CD4-positive, alpha-beta T cell treated with Interleukin-6 for 4 hours (primary cell): ENCODE results near the gene ARHGAP29.
"Not testable (repeated sequence)": the region's sequence is repeated elsewhere in the genome, so short reads cannot be mapped to it uniquely, and the experiment has no call there.

Source experiments
- DNase-seq: peaks from one replicate; pipeline ENCODE4 v3.0.0-alpha.2; 2020; ENCODE audit warnings: mixed read lengths

The ARHGAP29 gene

GRCh38 chr1:94164121-94164520, 73.3 kb downstream of the ARHGAP29 start:
- not testable (repeated sequence) for DNase-seq

- DNase-seq: not testable (repeated sequence)
These were observed 74.1 kb downstream of the ARHGAP29 start for GRCh38 chr1:94163249-94163648.

GRCh38 chr1:94160811-94161210, 76.6 kb downstream of the ARHGAP29 start:
- no peak for DNase-seq

- DNase-seq: no peak
These were observed 81.2 kb downstream of the ARHGAP29 start for GRCh38 chr1:94156096-94156625.

GRCh38 chr1:94154989-94155388, 82.4 kb downstream of the ARHGAP29 start:
- no peak for DNase-seq

- no peak for DNase-seq
These were observed 84.3 kb downstream of the ARHGAP29 start for GRCh38 chr1:94153133-94153532.

- not testable (repeated sequence) for DNase-seq
These were observed 88.2 kb downstream of the ARHGAP29 start for GRCh38 chr1:94149166-94149565.

GRCh38 chr1:94146273-94146672, 91.1 kb downstream of the ARHGAP29 start:
- no peak for DNase-seq

GRCh38 chr1:94144836-94145235, 92.5 kb downstream of the ARHGAP29 start:
- no peak for DNase-seq

GRCh38 chr1:94143809-94144176, 93.6 kb downstream of the ARHGAP29 start:
- no peak for DNase-seq

GRCh38 chr1:94143173-94143808, 94.1 kb downstream of the ARHGAP29 start:
- no peak for DNase-seq

- DNase-seq: no peak
These were observed 94.8 kb downstream of the ARHGAP29 start for GRCh38 chr1:94142583-94142982.

GRCh38 chr1:94142022-94142421, 95.4 kb downstream of the ARHGAP29 start:
- DNase-seq: no peak

- DNase-seq: no peak
These were observed 105.3 kb downstream of the ARHGAP29 start for GRCh38 chr1:94132111-94132510.

GRCh38 chr1:94130851-94131595, 106.4 kb downstream of the ARHGAP29 start:
- no peak for DNase-seq

GRCh38 chr1:94126651-94127050, 110.7 kb downstream of the ARHGAP29 start:
- no peak for DNase-seq

GRCh38 chr1:94125551-94126514, 111.6 kb downstream of the ARHGAP29 start:
- DNase-seq: no peak

GRCh38 chr1:94124538-94124937, 112.8 kb downstream of the ARHGAP29 start:
- no peak for DNase-seq

GRCh38 chr1:94122201-94122970, 115.0 kb downstream of the ARHGAP29 start:
- no peak for DNase-seq
